Naive B cell (primary cell): ENCODE results near the gene CLPX. TPM values are rescaled to one million over a fixed set of nuclear protein-coding genes. Genes with fewer than 3 reads are reported as not detected.
A peak's percentile ranks its signal among the peaks of the same experiment; 100 is the strongest.
"Not testable (repeated sequence)": the region's sequence is repeated elsewhere in the genome, so short reads cannot be mapped to it uniquely, and the experiment has no call there.

Experiments
- ATAC-seq, 2 donors: fragments of 150-1000 bp; cut with Tn5 transposase; 2 replicates each; pipeline ENCODE4 v1.10.0; 2021; ENCODE audit warnings: low read depth in 2 of 2, mild to moderate bottlenecking in 2 of 2, moderate library complexity in 2 of 2
- DNase-seq: peaks from one replicate; pipeline ENCODE4 v3.0.0; 2022
- H3K27ac Mint-ChIP-seq, 6 donors: one replicate each; pipeline ENCODE4 v1.8.0; 2020 to 2022; ENCODE audit warnings: mild to moderate bottlenecking in 6 of 6, mixed read lengths in 6 of 6, moderate library complexity in 5 of 6, inconsistent platforms in 2 of 6
- H3K27me3 Mint-ChIP-seq, 3 donors: one replicate each; pipeline ENCODE4 v1.8.0; 2021 to 2022; ENCODE audit warnings: mixed read lengths in 3 of 3, mild to moderate bottlenecking in 1 of 3
- H3K36me3 Mint-ChIP-seq, 2 donors: one replicate each; pipeline ENCODE4 v1.8.0; 2020 to 2022; ENCODE audit warnings: mixed read lengths in 2 of 2, inconsistent platforms in 1 of 2, mild to moderate bottlenecking in 1 of 2
- H3K4me1 Mint-ChIP-seq, 3 donors: one replicate each; pipeline ENCODE4 v1.8.0; 2020 to 2022; ENCODE audit warnings: mixed read lengths in 3 of 3, inconsistent platforms in 1 of 3, mild to moderate bottlenecking in 1 of 3, moderate library complexity in 1 of 3
- H3K4me3 Mint-ChIP-seq, 8 donors: one replicate each; pipeline ENCODE4 v1.8.0; 2020 to 2022; ENCODE audit warnings: mild to moderate bottlenecking in 8 of 8, mixed read lengths in 8 of 8, moderate library complexity in 8 of 8, inconsistent platforms in 2 of 8
- H3K9me3 Mint-ChIP-seq, 7 donors: one replicate each; pipeline ENCODE4 v1.8.0; 2020 to 2022; ENCODE audit warnings: mixed read lengths in 7 of 7, mild to moderate bottlenecking in 5 of 7, inconsistent platforms in 2 of 7, moderate library complexity in 1 of 7
- polyA plus RNA-seq, 6 donors: library from polyadenylated mRNA; unstranded; fragments of 300-500 nt; fragmentation: Illumina TruSeq; gene quantifications; one replicate each; pipeline ENCODE4 v1.2.3, GENCODE V29; 2021; ENCODE audit warnings: low read depth in 6 of 6

Gene CLPX
- polyA plus RNA-seq, 6 donors from 2014 or later = 21.1 to 33.5 (median 29.6) TPM

GRCh38 chr15:65100442-65100841, 84.7 kb downstream of the CLPX start:
- Mint-ChIP-seq H3K9me3 (no peaks in the 10 kb centered on the region), H3K27ac (no peak overlapping the region), H3K27me3 (no peaks in the 10 kb centered on the region), H3K4me1 (peaks cover 0 to 5% (median 4%) of the 10 kb centered on the region in 3 donors), H3K36me3 (peaks cover 19 to 29% of the 10 kb centered on the region in 2 donors), H3K4me3 (no peak overlapping the region)
- no peak for DNase-seq
- ATAC-seq = no peak

DNA sequence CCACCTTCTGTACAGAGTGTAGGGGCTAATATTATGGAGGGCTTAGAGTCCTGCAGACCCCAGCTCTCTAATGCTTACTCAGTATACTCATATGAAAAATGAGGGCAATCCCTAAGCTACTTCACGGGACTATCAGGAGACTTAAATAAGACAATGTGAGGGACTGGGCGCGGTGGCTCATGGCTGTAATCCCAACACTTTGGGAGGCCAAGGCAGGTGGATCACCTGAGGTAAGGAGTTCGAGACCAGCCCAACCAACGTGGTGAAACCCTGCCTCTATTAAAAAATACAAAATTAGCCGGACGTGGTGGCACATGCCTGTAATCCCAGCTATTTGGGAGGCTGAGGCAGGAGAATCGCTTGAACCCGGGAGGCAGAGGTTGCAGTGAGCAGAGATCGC, 85.3 kb downstream of the CLPX start:
- H3K27me3 Mint-ChIP-seq, ATAC-seq, H3K4me3 Mint-ChIP-seq, H3K4me1 Mint-ChIP-seq, DNase-seq, H3K9me3 Mint-ChIP-seq: not testable (repeated sequence)
- H3K36me3 Mint-ChIP-seq = peaks cover 19 to 29% of the 10 kb centered on the region in 2 donors
- peak overlapping the region in 1 of 6 donors; percentile 7 for H3K27ac Mint-ChIP-seq

DNA sequence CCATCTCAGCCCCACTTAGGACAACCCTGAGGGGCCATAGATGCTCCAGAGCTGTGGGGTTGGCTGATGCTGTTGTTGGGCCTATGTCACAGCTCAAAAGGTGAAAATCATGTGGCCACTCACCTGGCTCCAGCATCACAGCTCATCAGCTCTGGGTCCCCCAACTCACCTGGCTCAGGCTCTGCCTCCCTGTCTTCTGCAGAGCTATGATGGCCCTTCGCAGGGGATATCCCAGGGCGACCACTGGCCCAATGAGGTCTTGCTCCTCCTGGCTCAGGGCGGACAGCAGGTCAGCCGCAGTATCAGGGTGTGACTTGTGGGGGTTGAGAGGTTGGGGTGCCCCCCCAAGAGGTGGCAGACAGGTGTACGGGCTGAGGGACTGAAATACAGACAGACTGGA, 85.8 kb downstream of the CLPX start:
- Mint-ChIP-seq H3K4me3 (no peak overlapping the region), H3K27ac (peak overlapping the region in 1 of 6 donors; percentile 66), H3K4me1 (peaks cover 0 to 5% (median 4%) of the 10 kb centered on the region in 3 donors), H3K9me3 (no peaks in the 10 kb centered on the region), H3K36me3 (peaks cover 19 to 29% of the 10 kb centered on the region in 2 donors), H3K27me3 (no peaks in the 10 kb centered on the region)
- no peak for ATAC-seq
- DNase-seq = no peak

Other genes starting within 250 kb of the CLPX start
- gene SPG21, start 195.4 kb downstream of the CLPX start, polyA plus RNA-seq = 100 to 1,000 TPM; 190 to 258 (median 205) TPM
- gene MTFMT, start 155.7 kb downstream of the CLPX start, polyA plus RNA-seq = 10 to 100 TPM; 16.3 to 25.2 (median 19.5) TPM
- gene SLC51B, start 140.0 kb downstream of the CLPX start, polyA plus RNA-seq = not detected
- not detected for gene RASL12, start 117.4 kb downstream of the CLPX start, polyA plus RNA-seq
- gene KBTBD13, start 108.6 kb downstream of the CLPX start, polyA plus RNA-seq = not detected
- gene UBAP1L, start 70.1 kb downstream of the CLPX start, polyA plus RNA-seq = under 1 TPM in 4 of 6 donors, not detected in 2; 0.04 to 0.52 (median 0.24) TPM
- 10 to 100 TPM in 5 of 6 donors, 1 to 10 TPM in 1; 7.7 to 20.7 (median 14.5) TPM for gene PDCD7, start 51.5 kb downstream of the CLPX start, polyA plus RNA-seq
- not detected for gene CILP, start 26.1 kb upstream of the CLPX start, polyA plus RNA-seq
- gene PARP16, start 101.5 kb upstream of the CLPX start, polyA plus RNA-seq = 10 to 100 TPM; 18.6 to 32.9 (median 27.6) TPM
- gene RNU5A-1, start 110.7 kb upstream of the CLPX start, polyA plus RNA-seq = not detected
- not detected for gene RNU5B-1, start 119.3 kb upstream of the CLPX start, polyA plus RNA-seq
- not detected for gene IGDCC3, start 192.7 kb upstream of the CLPX start, polyA plus RNA-seq
- not detected for gene IGDCC4, start 237.6 kb upstream of the CLPX start, polyA plus RNA-seq